WTC11 (cell line): ENCODE results near the gene CD8B. TPM values are rescaled to one million over a fixed set of nuclear protein-coding genes. Genes with fewer than 3 reads are reported as not detected.

ENCODE experiments used
- ATAC-seq: fragments of 200-7000 bp; cut with Tn5 transposase; 2 replicates; pipeline ENCODE4 v1.10.0; 2021; ENCODE audit warnings: mild to moderate bottlenecking, moderate library complexity
- CTCF ChIA-PET: fragments of 300-600 bp; sonication (Branson Sonifier 250); formaldehyde crosslinking; loops from one replicate; lab custom pipeline; 2021; ENCODE audit warnings: antibody characterized with exemption; lab: Charles Lee
- POLR2A ChIA-PET: fragments of 350-600 bp; sonication (Branson Sonifier 250); formaldehyde crosslinking; loops from one replicate; lab custom pipeline; 2021; ENCODE audit warnings: antibody characterized with exemption; lab: Charles Lee
- DNase-seq: peaks from one replicate; pipeline ENCODE4 v3.0.0; 2021; ENCODE audit warnings: low spot score
- H3K27ac Mint-ChIP-seq: 2 replicates; pipeline ENCODE4 v1.8.0; 2021; ENCODE audit warnings: mixed read lengths
- H3K27me3 Mint-ChIP-seq: 2 replicates; pipeline ENCODE4 v1.8.0; 2021; ENCODE audit warnings: low read depth, mild to moderate bottlenecking, moderate library complexity, mixed read lengths
- H3K36me3 Mint-ChIP-seq: 2 replicates; pipeline ENCODE4 v1.8.0; 2021; ENCODE audit warnings: mixed read lengths
- H3K4me1 Mint-ChIP-seq: 2 replicates; pipeline ENCODE4 v1.8.0; 2022; ENCODE audit warnings: mixed read lengths
- H3K4me3 Mint-ChIP-seq: 2 replicates; pipeline ENCODE4 v1.8.0; 2021; ENCODE audit warnings: mild to moderate bottlenecking, moderate library complexity, mixed read lengths
- H3K9me3 Mint-ChIP-seq: 2 replicates; pipeline ENCODE4 v1.8.0; 2021; ENCODE audit warnings: mixed read lengths
- AFF4 ChIP-seq: sonication (generic); formaldehyde crosslinking; IDR thresholded peaks from 2 replicates; pipeline ENCODE4 v1.8.1; 2023; ENCODE audit warnings: mild to moderate bottlenecking, missing genetic modification reagents, borderline replicate concordance
- ATF1 ChIP-seq: sonication (generic); formaldehyde crosslinking; IDR thresholded peaks from 2 replicates; pipeline ENCODE4 v1.8.1; 2023; ENCODE audit warnings: mild to moderate bottlenecking, moderate library complexity, missing genetic modification reagents
- CTCF ChIP-seq: fragments of 200-600 bp; IDR thresholded peaks from 2 replicates; pipeline ENCODE4 v1.8.0; 2022; ENCODE audit warnings: antibody characterized with exemption
- FOXJ3 ChIP-seq: sonication (generic); formaldehyde crosslinking; IDR thresholded peaks from 2 replicates; pipeline ENCODE4 v1.9.0; 2021; ENCODE audit warnings: missing genetic modification reagents, mild to moderate bottlenecking, borderline replicate concordance
- FOXP1 ChIP-seq: sonication (generic); formaldehyde crosslinking; IDR thresholded peaks from 2 replicates; pipeline ENCODE4 v1.8.0; 2022; ENCODE audit warnings: missing genetic modification reagents, mild to moderate bottlenecking, moderate library complexity, borderline replicate concordance
- GABPB1 ChIP-seq: sonication (generic); formaldehyde crosslinking; IDR thresholded peaks from 2 replicates; pipeline ENCODE4 v1.8.1; 2023; ENCODE audit warnings: mild to moderate bottlenecking, missing genetic modification reagents
- JAZF1 ChIP-seq: fragments of 250-450 bp; sonication (Bioruptor Pico); IDR thresholded peaks from 2 replicates; pipeline ENCODE4 v1.9.0; 2021; ENCODE audit warnings: moderate library complexity, mild to moderate bottlenecking, inconsistent platforms
- MAX ChIP-seq: sonication (generic); formaldehyde crosslinking; IDR thresholded peaks from 2 replicates; pipeline ENCODE4 v1.8.0; 2022; ENCODE audit warnings: mild to moderate bottlenecking, missing genetic modification reagents
- NFYB ChIP-seq: sonication (generic); formaldehyde crosslinking; conservative IDR thresholded peaks from 2 replicates; pipeline ENCODE4 v1.8.0; 2022; ENCODE audit warnings: low read depth, missing genetic modification reagents
- NR3C1 ChIP-seq: sonication (generic); formaldehyde crosslinking; conservative IDR thresholded peaks from 2 replicates; pipeline ENCODE4 v1.8.1; 2023; ENCODE audit warnings: low read depth, mild to moderate bottlenecking, missing genetic modification reagents
- RELA ChIP-seq: sonication (generic); formaldehyde crosslinking; IDR thresholded peaks from 2 replicates; pipeline ENCODE4 v1.8.1; 2022; ENCODE audit warnings: missing genetic modification reagents, mild to moderate bottlenecking, borderline replicate concordance
- SOX15 ChIP-seq: fragments of 250-450 bp; sonication (Bioruptor Pico); IDR thresholded peaks from 2 replicates; pipeline ENCODE4 v1.9.0; 2021; ENCODE audit warnings: mild to moderate bottlenecking
- TP53 ChIP-seq: sonication (generic); formaldehyde crosslinking; IDR thresholded peaks from 2 replicates; pipeline ENCODE4 v1.8.1; 2023; ENCODE audit warnings: mild to moderate bottlenecking, missing genetic modification reagents
- ZMAT4 ChIP-seq: fragments of 250-450 bp; sonication (Bioruptor Pico); IDR thresholded peaks from 2 replicates; pipeline ENCODE4 v1.9.0; 2021; ENCODE audit warnings: mild to moderate bottlenecking
- ZNF232 ChIP-seq: sonication (generic); formaldehyde crosslinking; IDR thresholded peaks from 2 replicates; pipeline ENCODE4 v1.8.0; 2022; ENCODE audit warnings: mild to moderate bottlenecking, missing genetic modification reagents
- ZNF263 ChIP-seq: sonication (generic); formaldehyde crosslinking; IDR thresholded peaks from 2 replicates; pipeline ENCODE4 v1.8.1; 2022; ENCODE audit warnings: low read depth, mild to moderate bottlenecking, moderate library complexity, missing genetic modification reagents
- ZNF512 ChIP-seq: sonication (generic); formaldehyde crosslinking; IDR thresholded peaks from 2 replicates; pipeline ENCODE4 v1.8.1; 2022; ENCODE audit warnings: missing genetic modification reagents, borderline replicate concordance
- total RNA-seq: library from RNA; stranded (reverse); gene quantifications from 3 replicates; pipeline ENCODE4 v1.2.3, GENCODE V29; 2021

The CD8B gene
- total RNA-seq, 1 experiment from 2014 or later = 0.70 TPM

GRCh38 chr2:86782748-86783147 is 78.9 kb downstream of the CD8B start:
- Mint-ChIP-seq H3K27me3 (peaks cover 15% of the 10 kb centered on the region), H3K36me3 (no peaks in the 10 kb centered on the region), H3K27ac (no peak overlapping the region), H3K4me1 (0 out of 2 replicates have a peak, but pooled peaks cover 2% of the 10 kb centered on the region), H3K4me3 (no peak overlapping the region), H3K9me3 (no peaks in the 10 kb centered on the region)
- ATAC-seq = no peak
- no peak for TF ChIP-seq JAZF1 (CRISPR knock-in tag)
- TF ChIP-seq AFF4 (CRISPR knock-in tag) = no peak
- no peak for TF ChIP-seq ZNF232
- TF ChIP-seq GABPB1 (CRISPR knock-in tag) = no peak
- TF ChIP-seq FOXJ3 = no peak
- TF ChIP-seq ATF1 = no peak
- no peak for TF ChIP-seq MAX
- no peak for TF ChIP-seq CTCF
- TF ChIP-seq NR3C1 = no peak
- no peak for TF ChIP-seq RELA
- no peak for TF ChIP-seq ZNF263 (CRISPR knock-in tag)
- CTCF ChIA-PET = no interaction called here
- POLR2A ChIA-PET = no interaction called here
- DNase-seq = no peak

GRCh38 chr2:86781363-86781762 is 80.3 kb downstream of the CD8B start:
- Mint-ChIP-seq H3K4me1 (0 out of 2 replicates have a peak, but pooled peaks cover 2% of the 10 kb centered on the region), H3K27me3 (peaks cover 4% of the 10 kb centered on the region), H3K36me3 (no peaks in the 10 kb centered on the region), H3K9me3 (no peaks in the 10 kb centered on the region), H3K4me3 (no peak overlapping the region), H3K27ac (no peak overlapping the region)
- ChIA-PET POLR2A (interaction anchor here (1.6 kb wide), 1 partner anchor 10 kb away, joined by 4 read pairs; no protein-coding TSS in a partner anchor), CTCF (interaction anchor here (1.0 kb wide), 1 partner anchor 28 kb away, joined by 3 read pairs; no protein-coding TSS in a partner anchor)
- no peak for TF ChIP-seq NFYB (CRISPR knock-in tag)
- no peak for TF ChIP-seq TP53
- no peak for TF ChIP-seq ZMAT4
- no peak for TF ChIP-seq ZNF512 (CRISPR knock-in tag)
- TF ChIP-seq FOXP1 (CRISPR knock-in tag) = no peak
- no peak for ATAC-seq
- no peak for DNase-seq

DNA sequence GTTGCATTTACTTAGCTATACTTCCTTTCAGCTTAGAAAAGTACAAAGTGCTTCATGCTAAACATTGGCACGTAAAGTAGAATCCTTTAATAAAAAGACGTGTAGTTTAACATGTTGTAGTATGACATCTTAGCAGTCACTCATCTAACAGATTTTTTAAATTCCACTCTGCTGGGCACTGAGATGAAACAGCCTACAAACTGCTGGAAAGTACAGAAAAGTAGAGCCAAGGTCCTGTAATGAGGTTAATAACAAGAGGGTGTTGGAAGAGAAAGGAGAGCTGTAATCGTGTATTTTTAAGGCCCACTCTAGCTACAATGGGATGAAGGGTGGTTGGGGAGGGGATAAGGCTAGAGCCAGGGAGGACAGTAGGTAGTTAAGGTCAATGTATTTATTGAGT is 81.7 kb downstream of the CD8B start:
- CTCF ChIA-PET = no interaction called here

More for the DNA sequence above, 81.7 kb downstream of the CD8B start:
- H3K27me3 Mint-ChIP-seq = no peaks in the 10 kb centered on the region
- no peak overlapping the region for H3K27ac Mint-ChIP-seq
- no peak for DNase-seq
- no peak overlapping the region for H3K4me3 Mint-ChIP-seq
- H3K36me3 Mint-ChIP-seq = no peaks in the 10 kb centered on the region
- no peak for ATAC-seq
- TF ChIP-seq SOX15 (CRISPR knock-in tag) = no peak
- H3K9me3 Mint-ChIP-seq = no peaks in the 10 kb centered on the region
- 0 out of 2 replicates have a peak, but pooled peaks cover 2% of the 10 kb centered on the region for H3K4me1 Mint-ChIP-seq
- POLR2A ChIA-PET = no interaction called here
